Mesenchymal stem cell (in vitro differentiated cells and primary cell): ENCODE data around the gene AFF1.

Experiments used
- DNase-seq: peaks from one replicate; pipeline ENCODE4 v3.0.0-alpha.2; 2013
- H2AFZ ChIP-seq: one replicate; pipeline ENCODE4 v1.6.1; 2013; ENCODE audit warnings: low read depth, mild to moderate bottlenecking, control low read depth, inconsistent platforms, low read length, moderate library complexity
- H2AK5ac ChIP-seq: 2 replicates; pipeline ENCODE4 v1.6.1; 2013; ENCODE audit warnings: low read length, moderate library complexity, mild to moderate bottlenecking, inconsistent platforms; ENCODE audit not compliant: severe bottlenecking
- H2BK120ac ChIP-seq: one replicate; pipeline ENCODE4 v1.6.1; 2013; ENCODE audit warnings: low read depth, mild to moderate bottlenecking, inconsistent platforms, low read length, moderate library complexity
- H2BK12ac ChIP-seq, 2 experiments: one replicate each; pipeline ENCODE4 v1.6.1; 2013; ENCODE audit warnings: inconsistent platforms in 2 of 2, low read length in 2 of 2, mild to moderate bottlenecking in 2 of 2, moderate library complexity in 2 of 2, control low read depth in 1 of 2
- H2BK15ac ChIP-seq: one replicate; pipeline ENCODE4 v1.6.1; 2013; ENCODE audit warnings: mild to moderate bottlenecking, low read depth, inconsistent platforms; ENCODE audit not compliant: poor library complexity, severe bottlenecking
- H2BK5ac ChIP-seq: 2 replicates; pipeline ENCODE4 v1.6.1; 2013; ENCODE audit warnings: low read depth, mild to moderate bottlenecking, low read length, control low read depth, inconsistent platforms; ENCODE audit not compliant: poor library complexity, severe bottlenecking
- H3K14ac ChIP-seq, 2 experiments: one replicate each; pipeline ENCODE4 v1.6.1; 2013; ENCODE audit warnings: inconsistent platforms in 2 of 2, low read length in 2 of 2, control low read depth in 1 of 2, mild to moderate bottlenecking in 1 of 2, moderate library complexity in 1 of 2
- H3K18ac ChIP-seq, 2 experiments: one replicate each; pipeline ENCODE4 v1.6.1; 2013; ENCODE audit warnings: inconsistent platforms in 2 of 2, low read length in 2 of 2, control low read depth in 1 of 2, low read depth in 1 of 2, mild to moderate bottlenecking in 1 of 2
- H3K23ac ChIP-seq, 2 experiments: one replicate each; pipeline ENCODE4 v1.6.1; 2013; ENCODE audit warnings: inconsistent platforms in 2 of 2, low read length in 2 of 2, mild to moderate bottlenecking in 2 of 2, moderate library complexity in 2 of 2, control low read depth in 1 of 2
- H3K27ac ChIP-seq: 2 replicates; pipeline ENCODE4 v1.5.1; 2013; ENCODE audit warnings: mild to moderate bottlenecking, moderate library complexity, low read length, control low read depth, inconsistent platforms; ENCODE audit not compliant: poor library complexity, severe bottlenecking
- H3K27me3 ChIP-seq, 2 experiments: 2 replicates each; pipeline versions ENCODE4 v1.6.1 to v1.7.0; 2013; ENCODE audit warnings: low read length in 2 of 2, mild to moderate bottlenecking in 2 of 2, moderate library complexity in 2 of 2, control low read depth in 1 of 2, inconsistent platforms in 1 of 2; ENCODE audit not compliant: control insufficient read depth in 1 of 2, insufficient read depth in 1 of 2
- H3K36me3 ChIP-seq, 2 experiments: 2 replicates each; pipeline versions ENCODE4 v1.6.1 to v1.7.0; 2013; ENCODE audit warnings: low read length in 2 of 2, control low read depth in 1 of 2, inconsistent platforms in 1 of 2, low read depth in 1 of 2, mild to moderate bottlenecking in 1 of 2; ENCODE audit not compliant: insufficient read depth in 2 of 2, control insufficient read depth in 1 of 2
- H3K4ac ChIP-seq, 2 experiments: one replicate each; pipeline ENCODE4 v1.6.1; 2013; ENCODE audit warnings: inconsistent platforms in 2 of 2, low read length in 2 of 2, mild to moderate bottlenecking in 2 of 2, moderate library complexity in 2 of 2, control low read depth in 1 of 2, low read depth in 1 of 2
- H3K4me1 ChIP-seq: 2 replicates; pipeline ENCODE4 v1.6.1; 2013; ENCODE audit warnings: low read depth, low read length, control low read depth; ENCODE audit not compliant: control insufficient read depth, insufficient read depth
- H3K4me2 ChIP-seq: 2 replicates; pipeline ENCODE4 v1.6.1; 2013; ENCODE audit warnings: low read length, mild to moderate bottlenecking, inconsistent platforms; ENCODE audit not compliant: poor library complexity, severe bottlenecking
- H3K4me3 ChIP-seq, 2 experiments: 2 replicates each; pipeline versions ENCODE4 v1.5.1 to v1.7.0; 2013; ENCODE audit warnings: low read length in 2 of 2, mild to moderate bottlenecking in 2 of 2, control low read depth in 1 of 2, low read depth in 1 of 2; ENCODE audit not compliant: insufficient read depth in 1 of 2
- H3K79me1 ChIP-seq: replicated peaks from 2 replicates; pipeline ENCODE4 v1.6.1; 2013; ENCODE audit warnings: mild to moderate bottlenecking, control low read depth, low read length, inconsistent platforms; ENCODE audit not compliant: poor library complexity, severe bottlenecking
- H3K9ac ChIP-seq: 2 replicates; pipeline ENCODE4 v1.7.0; 2013; ENCODE audit warnings: mild to moderate bottlenecking, low read length, moderate library complexity
- H3K9me3 ChIP-seq: 2 replicates; pipeline ENCODE4 v1.7.0; 2013; ENCODE audit warnings: mild to moderate bottlenecking, low read length; ENCODE audit not compliant: control insufficient read depth
- H4K8ac ChIP-seq: one replicate; pipeline ENCODE4 v1.6.1; 2013; ENCODE audit warnings: inconsistent platforms, mild to moderate bottlenecking, low read length, moderate library complexity
- H4K91ac ChIP-seq: one replicate; pipeline ENCODE4 v1.6.1; 2013; ENCODE audit warnings: mild to moderate bottlenecking, low read length, inconsistent platforms
- WGBS: methylation state at CpG from one replicate; pipeline ENCODE4 v1.1.7; 2013; ENCODE audit warnings: mixed read lengths; 5-methylcytosine and 5-hydroxymethylcytosine counted together

The AFF1 gene

GRCh38 chr4:87003266-87003665 is 68.5 kb downstream of the AFF1 start:
- Histone ChIP-seq H2AFZ (no peak overlapping the region), H4K91ac (no peak overlapping the region), H3K14ac (no peak overlapping the region), H2AK5ac (no peak overlapping the region), H3K27ac (no peak overlapping the region), H3K36me3 (no peaks in the 10 kb centered on the region), H4K8ac (no peak overlapping the region), H3K4me3 (no peak overlapping the region), H2BK5ac (no peak overlapping the region), H3K79me1 (peaks cover 11% of the 10 kb centered on the region), H2BK120ac (no peak overlapping the region), H3K9me3 (no peaks in the 10 kb centered on the region), H3K4me2 (no peak overlapping the region), H3K18ac (no peak overlapping the region), H3K27me3 (no peaks in the 10 kb centered on the region), H3K9ac (no peak overlapping the region), H2BK15ac (no peak overlapping the region), H3K4ac (no peak overlapping the region), H3K4me1 (no peaks in the 10 kb centered on the region), H3K23ac (no peak overlapping the region), H2BK12ac (no peak overlapping the region)
- DNase-seq = no peak
- 83% methylated on average over 1 of the region's 2 CpGs for WGBS

- Histone ChIP-seq H3K27ac (no peak overlapping the region), H3K36me3 (no peaks in the 10 kb centered on the region)
- 100% methylated on average over 1 of the region's 1 CpG for WGBS
Observed at GRCh38 chr4:87005369-87005689, 70.5 kb downstream of the AFF1 start.

GRCh38 chr4:87005690-87006425 is 71.0 kb downstream of the AFF1 start:
- Histone ChIP-seq H2BK5ac (no peak overlapping the region), H3K9me3 (no peaks in the 10 kb centered on the region), H3K4ac (no peak overlapping the region), H3K27ac (peak overlapping the region; percentile 99), H3K79me1 (peaks cover 7% of the 10 kb centered on the region), H3K9ac (peak overlapping the region; percentile 96), H3K18ac (no peak overlapping the region), H2BK15ac (no peak overlapping the region), H3K27me3 (no peaks in the 10 kb centered on the region), H3K4me3 (peak overlapping the region; percentile 12 to 93), H2BK120ac (no peak overlapping the region), H2AK5ac (no peak overlapping the region), H4K8ac (no peak overlapping the region), H3K36me3 (no peaks in the 10 kb centered on the region), H3K14ac (no peak overlapping the region), H3K23ac (no peak overlapping the region), H3K4me1 (no peaks in the 10 kb centered on the region), H2AFZ (no peak overlapping the region), H3K4me2 (peak overlapping the region; percentile 87), H2BK12ac (no peak overlapping the region), H4K91ac (no peak overlapping the region)
- WGBS = 20% methylated on average over 14 of the region's 16 CpGs
- DNase-seq = peak; percentile 59

More at GRCh38 chr4:87005369-87005689, 70.5 kb downstream of the AFF1 start:
- Histone ChIP-seq H3K23ac (no peak overlapping the region), H4K91ac (no peak overlapping the region), H3K79me1 (peaks cover 7% of the 10 kb centered on the region), H4K8ac (no peak overlapping the region), H3K4me2 (no peak overlapping the region), H3K9me3 (no peaks in the 10 kb centered on the region), H2AFZ (no peak overlapping the region), H3K18ac (no peak overlapping the region), H3K14ac (no peak overlapping the region), H3K4me3 (peak overlapping the region in 1 of 2 experiments; percentile 93), H2AK5ac (no peak overlapping the region), H2BK5ac (no peak overlapping the region), H2BK120ac (no peak overlapping the region), H3K4ac (no peak overlapping the region), H2BK15ac (no peak overlapping the region), H3K27me3 (no peaks in the 10 kb centered on the region), H3K9ac (peak overlapping the region; percentile 96), H2BK12ac (no peak overlapping the region), H3K4me1 (no peaks in the 10 kb centered on the region)
- no peak for DNase-seq

- Histone ChIP-seq H2BK12ac (no peak overlapping the region), H2BK5ac (peak overlapping the region; percentile 80), H4K91ac (no peak overlapping the region), H3K9me3 (no peaks in the 10 kb centered on the region), H3K4me2 (peak overlapping the region; percentile 87), H3K23ac (no peak overlapping the region), H3K36me3 (no peaks in the 10 kb centered on the region), H2AK5ac (no peak overlapping the region), H3K27me3 (no peaks in the 10 kb centered on the region), H2BK120ac (peak overlapping the region; percentile 54), H3K27ac (peak overlapping the region; percentile 99), H3K4ac (peak overlapping the region in 1 of 2 experiments; percentile 38), H2AFZ (no peak overlapping the region), H3K79me1 (peaks cover 7% of the 10 kb centered on the region), H3K14ac (no peak overlapping the region), H3K4me1 (peaks cover 1% of the 10 kb centered on the region), H3K9ac (peak overlapping the region; percentile 96), H2BK15ac (no peak overlapping the region), H3K18ac (peak overlapping the region in 1 of 2 experiments; percentile 92), H3K4me3 (peak overlapping the region; percentile 80 to 93), H4K8ac (no peak overlapping the region)
- no peak for DNase-seq
- WGBS = 0% methylated on average over 9 of the region's 9 CpGs
Observed at GRCh38 chr4:87006426-87006675, 71.5 kb downstream of the AFF1 start.
